Dedifferentiated amniotic fluid mesenchymal stem cell (primary cell): ENCODE data around the gene HMMR.
"Not testable (repeated sequence)": the region's sequence is repeated elsewhere in the genome, so short reads cannot be mapped to it uniquely, and the experiment has no call there.

Source experiments
- DNase-seq: peaks from one replicate; pipeline ENCODE4 v3.0.0-alpha.2; 2016; ENCODE audit errors: extremely low spot score

The HMMR gene

GRCh38 chr5:163506726-163507125 lies 46.3 kb downstream of the HMMR start:
- DNase-seq, result peak; percentile 39

- DNase-seq, result no peak
Measured at GRCh38 chr5:163508753-163509152, 48.3 kb downstream of the HMMR start.

DNA sequence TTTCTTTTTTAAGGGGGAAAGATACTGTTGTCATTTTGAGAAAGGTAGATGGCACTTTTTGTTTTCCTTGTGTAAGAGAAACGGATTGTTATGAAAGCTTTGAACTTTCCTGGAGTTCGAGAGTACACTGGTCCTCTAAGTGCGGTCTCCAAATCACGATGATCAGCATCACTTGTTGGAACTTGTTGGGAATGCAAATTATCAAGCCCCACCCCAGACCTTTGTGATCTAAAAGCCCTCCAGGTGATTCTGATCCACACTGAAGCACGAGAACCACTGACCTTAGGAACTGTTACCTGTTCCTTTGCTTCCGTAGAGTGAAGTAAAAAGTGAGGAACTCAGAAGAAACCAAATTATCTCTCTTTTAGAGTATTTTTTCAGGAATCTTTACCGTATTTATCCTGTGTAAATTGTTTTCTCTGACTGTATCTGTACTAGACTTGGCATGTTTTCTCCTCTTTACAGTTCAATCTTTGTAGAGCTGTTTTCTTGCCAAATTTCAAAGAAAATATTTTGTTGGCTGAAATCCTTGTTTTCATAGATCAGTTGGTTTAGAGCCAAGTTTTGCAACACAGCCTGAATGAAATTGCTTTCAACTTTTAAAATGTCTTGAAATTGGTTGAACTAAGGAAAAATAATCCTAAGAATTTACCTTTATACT lies 49.0 kb downstream of the HMMR start:
- peak; percentile 83 for DNase-seq

DNA sequence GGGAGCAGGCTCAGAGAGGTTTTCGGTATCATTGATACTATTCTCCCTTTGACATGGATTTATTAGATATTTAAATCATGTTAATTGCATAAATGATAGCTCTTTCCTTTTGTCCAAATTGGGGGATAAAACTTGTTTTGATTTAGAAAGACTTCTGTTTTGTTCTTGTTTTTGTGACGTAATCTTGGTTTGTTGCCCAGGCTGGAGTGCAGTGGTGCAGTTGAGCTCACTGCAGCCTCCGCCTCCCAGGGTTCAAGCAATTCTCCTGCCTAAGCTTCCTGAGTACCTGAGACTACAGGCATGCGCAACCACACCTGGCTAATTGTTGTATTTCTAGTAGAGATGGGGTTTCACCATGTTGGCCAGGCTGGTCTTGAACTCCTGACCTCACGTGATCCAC lies 52.1 kb downstream of the HMMR start:
- DNase-seq, result no peak

GRCh38 chr5:163525096-163525495 lies 64.7 kb downstream of the HMMR start:
- DNase-seq, result no peak

GRCh38 chr5:163529698-163530097 lies 69.3 kb downstream of the HMMR start:
- DNase-seq, result no peak

- DNase-seq, result no peak
Measured at GRCh38 chr5:163531272-163531671, 70.8 kb downstream of the HMMR start.

DNA sequence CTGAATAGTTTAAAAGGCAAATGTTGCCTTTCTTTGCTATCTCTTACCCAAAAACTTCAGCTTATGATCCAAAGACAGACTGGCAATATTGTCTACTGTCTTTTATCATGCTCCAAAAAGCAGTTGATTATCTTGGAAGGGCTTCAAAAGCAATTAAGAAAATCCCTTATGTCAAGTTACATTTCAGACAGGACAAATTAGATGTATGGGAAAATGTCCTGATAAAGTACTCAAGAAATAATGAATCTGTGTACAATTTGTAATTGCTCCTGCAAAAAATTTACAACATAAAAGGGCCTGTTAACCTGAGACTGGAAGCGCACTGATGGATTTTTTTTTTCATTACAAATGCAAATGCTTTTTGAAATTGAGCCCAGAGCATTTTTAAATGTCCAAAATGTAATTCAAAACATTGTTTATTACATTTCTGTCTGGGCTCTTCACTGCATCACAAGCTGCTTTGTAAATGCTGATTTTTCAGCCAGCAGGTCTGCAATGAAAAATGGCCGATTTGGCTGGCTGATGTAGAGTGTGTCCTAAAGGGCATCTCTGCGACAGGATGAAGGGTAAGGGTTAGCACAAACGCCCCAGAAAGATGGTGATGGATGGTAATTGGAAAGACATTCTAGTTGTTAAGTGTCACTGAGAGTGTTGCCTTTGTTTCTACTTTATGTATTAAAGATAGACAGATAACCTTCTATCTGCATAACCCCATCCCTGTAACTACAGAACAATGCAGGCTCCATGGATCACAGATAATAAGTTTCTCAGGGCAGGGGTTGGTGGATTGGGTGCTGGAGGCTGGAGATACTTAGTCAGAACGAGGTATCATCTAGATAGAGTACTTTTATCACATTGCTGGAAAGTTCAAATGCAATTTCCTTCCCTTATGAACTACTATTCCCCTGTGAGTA lies 72.0 kb downstream of the HMMR start:
- no peak for DNase-seq

GRCh38 chr5:163533223-163533622 lies 72.8 kb downstream of the HMMR start:
- no peak for DNase-seq

- DNase-seq, result no peak
Measured at GRCh38 chr5:163534492-163535094, 74.2 kb downstream of the HMMR start.

DNA sequence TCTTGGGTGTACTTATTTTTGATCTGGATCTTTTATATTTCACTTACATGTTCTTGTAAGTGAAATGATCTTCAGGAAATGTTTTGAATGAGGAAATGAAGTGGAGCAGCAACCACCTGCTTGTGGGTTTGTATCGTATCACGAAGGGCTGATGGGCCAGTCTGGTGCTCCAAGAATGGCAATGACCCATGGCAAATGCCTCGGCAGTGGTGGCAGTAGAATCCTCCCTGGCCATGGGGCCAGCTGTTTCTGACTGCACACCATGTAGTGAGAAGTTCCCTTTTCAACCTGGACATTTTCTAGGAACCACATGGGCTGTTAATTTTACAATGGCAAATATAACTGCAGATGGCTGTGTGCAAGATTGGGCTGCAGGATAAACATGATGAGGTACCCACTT lies 74.9 kb downstream of the HMMR start:
- no peak for DNase-seq

- DNase-seq, result not testable (repeated sequence)
Measured at GRCh38 chr5:163536442-163536841, 76.0 kb downstream of the HMMR start.

DNA sequence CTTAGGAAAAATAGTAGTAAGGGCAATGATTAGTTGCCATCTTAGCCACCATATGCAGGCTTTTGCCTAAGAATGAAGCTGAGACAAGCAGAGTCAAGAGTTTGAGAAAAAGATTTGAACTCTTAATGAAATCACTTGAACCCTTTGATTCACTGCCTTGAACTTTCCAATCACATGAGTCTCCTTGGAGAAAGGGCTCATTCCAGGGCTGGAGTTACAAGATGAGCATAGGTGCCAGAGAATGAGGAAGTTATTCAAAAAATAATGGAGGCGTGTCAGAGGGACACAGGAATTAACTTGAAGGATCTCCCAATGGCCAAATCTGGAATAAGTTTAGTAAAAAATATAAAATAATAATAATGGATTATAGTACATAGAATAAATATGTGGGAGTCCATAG lies 80.3 kb downstream of the HMMR start:
- DNase-seq, result no peak
